Kidney (tissue), 14 donors: ENCODE data around the gene CLPSL1. TPM values are rescaled to one million over a fixed set of nuclear protein-coding genes. Genes with fewer than 3 reads are reported as not detected.

Experiments used
- DNase-seq, 5 donors: peaks; one replicate each; pipeline ENCODE4 v3.0.0-alpha.2; 2013 to 2020
- FAIRE-seq: peaks from 2 replicates; lab custom pipeline; 2012; peaks lifted over from hg19 to GRCh38; lab: Jason Lieb, UNC
- H3K27ac ChIP-seq, 2 donors: one replicate each; pipeline ENCODE4 v1.7.0; 2013; ENCODE audit warnings: low read depth in 2 of 2, low read length in 2 of 2, inconsistent platforms in 1 of 2
- H3K27me3 ChIP-seq: one replicate; pipeline ENCODE4 v1.7.1; 2013; ENCODE audit warnings: low read length, inconsistent platforms; ENCODE audit not compliant: control insufficient read depth, insufficient read depth
- H3K36me3 ChIP-seq, 3 donors: one replicate each; pipeline versions ENCODE4 v1.7.0 to v1.7.1; 2013; ENCODE audit warnings: low read length in 3 of 3, control low read depth in 1 of 3, inconsistent platforms in 1 of 3; ENCODE audit not compliant: insufficient read depth in 3 of 3, control insufficient read depth in 2 of 3
- H3K4me1 ChIP-seq, 3 donors: one replicate each; pipeline versions ENCODE4 v1.7.0 to v1.7.1; 2013; ENCODE audit warnings: low read length in 3 of 3, inconsistent platforms in 1 of 3, low read depth in 1 of 3; ENCODE audit not compliant: control insufficient read depth in 2 of 3, insufficient read depth in 2 of 3
- H3K4me3 ChIP-seq, 3 donors: one replicate each; pipeline versions ENCODE4 v1.7.0 to v1.8.1; 2013; ENCODE audit warnings: low read length in 3 of 3, control low read depth in 1 of 3, inconsistent platforms in 1 of 3
- H3K9ac ChIP-seq, 3 donors: one replicate each; pipeline versions ENCODE4 v1.7.0 to v1.7.1; 2013; ENCODE audit warnings: low read length in 3 of 3, control low read depth in 1 of 3, inconsistent platforms in 1 of 3
- H3K9me3 ChIP-seq, 3 donors: one replicate each; pipeline versions ENCODE4 v1.7.0 to v1.7.1; 2013; ENCODE audit warnings: low read length in 3 of 3, control low read depth in 1 of 3, inconsistent platforms in 1 of 3; ENCODE audit not compliant: control insufficient read depth in 2 of 3, insufficient read depth in 1 of 3
- intact Hi-C: fragments of 100-400 bp; cut with DNase I; formaldehyde crosslinking; loops from one replicate; pipeline ENCODE4 v1.11.1; 2022
- polyA plus RNA-seq: library from polyadenylated mRNA; stranded (reverse); fragments of 350-450 nt; fragmentation: Illumina TruSeq; extraction: RNeasy Lipid Tissue Mini Kit (QIAGEN cat#74804); gene quantifications from one replicate; pipeline ENCODE4 v1.2.3, GENCODE V29; 2014; ENCODE audit warnings: low read depth, low replicate concordance; ENCODE audit not compliant: insufficient read depth
- total RNA-seq: library from RNA; stranded (reverse); fragmentation: NEBNext Ultra II Directional; extraction: Animal tissue kit (Norgen Biotek cat#: 25700); gene quantifications from one replicate; pipeline ENCODE4 v1.2.1, GENCODE V29; 2021
- TF ChIP-seq, protein P1 (sequence below): IDR thresholded peaks from 3 replicates; pipeline ENCODE4 v1.5.1; 2012; ENCODE audit warnings: mild to moderate bottlenecking, moderate library complexity, borderline replicate concordance; ENCODE audit not compliant: insufficient read depth; ENCODE audit errors: extremely low read depth
- donor health status: control.
- donor health status: control.
- donor health status: control.
- donor health status: control.
- donor health status: control.
- donor health status: DM: yes; HTN: yes; CAD: no.
- donor health status: Normal renal cell carcinoma (clear cell type).

CLPSL1 gene
- total and polyA plus RNA-seq, 2 donors from 2014 or later, result not detected

- Histone ChIP-seq H3K27me3 (no peaks in the 10 kb centered on the region), H3K9ac (peak within 1 kb of the TSS in 1 of 3 donors; percentile 67), H3K36me3 (no peaks in the 10 kb centered on the region), H3K4me3 (no peak within 1 kb of the TSS), H3K27ac (no peak within 1 kb of the TSS), H3K9me3 (no peaks in the 10 kb centered on the region), H3K4me1 (peaks cover 3 to 24% (median 17%) of the 10 kb centered on the region in 3 donors)
- TF ChIP-seq, protein P1, sequence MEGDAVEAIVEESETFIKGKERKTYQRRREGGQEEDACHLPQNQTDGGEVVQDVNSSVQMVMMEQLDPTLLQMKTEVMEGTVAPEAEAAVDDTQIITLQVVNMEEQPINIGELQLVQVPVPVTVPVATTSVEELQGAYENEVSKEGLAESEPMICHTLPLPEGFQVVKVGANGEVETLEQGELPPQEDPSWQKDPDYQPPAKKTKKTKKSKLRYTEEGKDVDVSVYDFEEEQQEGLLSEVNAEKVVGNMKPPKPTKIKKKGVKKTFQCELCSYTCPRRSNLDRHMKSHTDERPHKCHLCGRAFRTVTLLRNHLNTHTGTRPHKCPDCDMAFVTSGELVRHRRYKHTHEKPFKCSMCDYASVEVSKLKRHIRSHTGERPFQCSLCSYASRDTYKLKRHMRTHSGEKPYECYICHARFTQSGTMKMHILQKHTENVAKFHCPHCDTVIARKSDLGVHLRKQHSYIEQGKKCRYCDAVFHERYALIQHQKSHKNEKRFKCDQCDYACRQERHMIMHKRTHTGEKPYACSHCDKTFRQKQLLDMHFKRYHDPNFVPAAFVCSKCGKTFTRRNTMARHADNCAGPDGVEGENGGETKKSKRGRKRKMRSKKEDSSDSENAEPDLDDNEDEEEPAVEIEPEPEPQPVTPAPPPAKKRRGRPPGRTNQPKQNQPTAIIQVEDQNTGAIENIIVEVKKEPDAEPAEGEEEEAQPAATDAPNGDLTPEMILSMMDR, result no peak
- no peak for FAIRE-seq
- intact Hi-C loops, result loop anchor here (5.0 kb wide), 2 partner anchors 155 to 215 kb away; no protein-coding TSS in a partner anchor
- DNase-seq, result no peak
These were observed 43.8 kb upstream of the CLPSL1 start, which contains the start of gene ARMC12 for GRCh38 chr6:35736982-35737412. ARMC12 (plus strand) TSS chr6:35737032; CDS start chr6:35737109, 77 bp downstream.

GRCh38 chr6:35737413-35738211 lies 43.2 kb upstream of the CLPSL1 start:
- intact Hi-C loops, result loop anchor here (5.0 kb wide), 2 partner anchors 155 to 215 kb away; no protein-coding TSS in a partner anchor
- FAIRE-seq, result no peak
- Histone ChIP-seq H3K36me3 (no peaks in the 10 kb centered on the region), H3K4me3 (no peak overlapping the region), H3K27me3 (no peaks in the 10 kb centered on the region), H3K27ac (no peak overlapping the region), H3K4me1 (peaks cover 3 to 18% (median 13%) of the 10 kb centered on the region in 3 donors), H3K9ac (peak overlapping the region in 1 of 3 donors; percentile 67), H3K9me3 (no peaks in the 10 kb centered on the region)
- TF ChIP-seq, protein P1, result peak; percentile 91
- DNase-seq, result peak in 2 of 5 donors; percentile 79 to 88

DNA sequence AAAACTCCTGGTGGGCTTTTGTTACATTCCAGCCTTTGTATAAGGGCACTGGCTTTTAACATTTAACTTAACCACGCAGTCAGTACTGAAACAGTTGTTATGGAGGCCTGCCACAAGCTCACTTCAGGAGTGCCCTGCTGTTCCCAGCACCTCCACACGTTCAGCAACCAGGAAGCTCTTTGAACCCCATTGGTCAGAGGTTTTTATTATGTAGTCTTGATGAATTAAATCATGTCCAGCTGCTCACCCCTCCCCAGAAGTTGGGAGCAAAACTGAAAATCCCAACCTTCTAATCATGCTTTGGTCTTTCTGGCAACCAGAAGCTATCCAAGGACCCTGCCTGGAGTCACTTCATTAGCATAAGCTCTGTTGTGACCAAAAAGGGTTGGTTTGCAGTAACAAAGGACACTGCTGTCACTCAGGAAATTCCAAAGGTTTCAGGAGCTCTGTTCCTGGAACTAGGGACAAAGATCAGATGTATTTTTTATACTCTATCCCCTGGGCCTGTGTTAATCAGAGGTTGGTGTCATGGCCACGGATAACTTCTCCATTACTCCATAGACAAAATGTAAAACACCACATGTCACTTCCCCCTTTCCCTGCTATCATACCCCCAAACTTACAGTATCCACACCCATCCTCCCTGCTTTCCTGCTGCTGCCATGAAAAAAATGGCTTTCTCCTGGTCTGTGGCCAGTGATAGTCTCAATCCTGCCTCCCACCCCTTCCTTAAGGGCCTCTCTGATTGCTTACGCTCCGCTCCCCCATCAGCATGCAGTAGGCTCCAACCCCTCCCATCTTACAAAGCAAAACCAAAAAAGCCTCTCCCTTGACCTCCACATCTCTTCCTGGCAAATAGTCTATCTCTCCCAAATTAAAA lies 40.9 kb upstream of the CLPSL1 start:
- no peaks in the 10 kb centered on the region for H3K36me3 ChIP-seq
- H3K9ac ChIP-seq, result no peak overlapping the region
- intact Hi-C loops, result loop anchor here (5.0 kb wide), 2 partner anchors 158 to 218 kb away; no protein-coding TSS in a partner anchor
- peak overlapping the region in 1 of 2 donors; percentile 18 for H3K27ac ChIP-seq
- H3K9me3 ChIP-seq, result no peaks in the 10 kb centered on the region
- peaks cover 3 to 10% (median 9%) of the 10 kb centered on the region in 3 donors for H3K4me1 ChIP-seq
- no peaks in the 10 kb centered on the region for H3K27me3 ChIP-seq
- FAIRE-seq (no peak), DNase-seq (peak in 1 of 5 donors; percentile 31)
- H3K4me3 ChIP-seq, result no peak overlapping the region
- TF ChIP-seq, protein P1, result no peak
